ENCODE data around the gene PLCD4.

- no peak for TF ChIP-seq RAD21 (conservative IDR thresholded peaks at IDR 0.05 in 1 of 2, IDR thresholded peaks at IDR 0.05 in 1 of 2)
- no peak for TF ChIP-seq SREBF2 (IDR thresholded peaks at IDR 0.05)
- no peak for TF ChIP-seq ZFP36 (IDR thresholded peaks at IDR 0.05; ENCODE audit: borderline replicate concordance, partially characterized antibody)
Measured at GRCh38 chr2:218626369-218626768, 18.7 kb downstream of the PLCD4 start.

Data from A549 (cell line).